HepG2 (cell line): ENCODE data around the gene NFKB1. TPM values are rescaled to one million over a fixed set of nuclear protein-coding genes. Genes with fewer than 3 reads are reported as not detected.

Experiments used
- ATF3 ChIP-seq: sonication (generic); formaldehyde crosslinking; IDR thresholded peaks from 2 replicates; pipeline ENCODE4 v1.4.0; 2020; ENCODE audit warnings: missing genetic modification reagents
- ATF7-NPFF ChIP-seq: sonication (generic); formaldehyde crosslinking; IDR thresholded peaks from 2 replicates; pipeline ENCODE4 v1.8.1; 2023; ENCODE audit warnings: mild to moderate bottlenecking, low read depth, missing genetic modification reagents, moderate library complexity
- CBX5 ChIP-seq: sonication (generic); formaldehyde crosslinking; IDR thresholded peaks from 2 replicates; pipeline ENCODE4 v1.4.0; 2020; ENCODE audit warnings: missing genetic modification reagents, borderline replicate concordance
- ERF ChIP-seq: IDR thresholded peaks from 2 replicates; pipeline ENCODE4 v1.6.1; 2018; ENCODE audit warnings: missing biosample characterization, missing genetic modification reagents
- FOXO4 ChIP-seq: sonication (generic); formaldehyde crosslinking; conservative IDR thresholded peaks from 2 replicates; pipeline ENCODE4 v1.8.1; 2023; ENCODE audit warnings: missing genetic modification reagents
- MED1 ChIP-seq: sonication (generic); formaldehyde crosslinking; IDR thresholded peaks from 2 replicates; pipeline ENCODE4 v1.4.0; 2020; ENCODE audit warnings: missing genetic modification reagents
- MYNN ChIP-seq: sonication (generic); formaldehyde crosslinking; IDR thresholded peaks from 2 replicates; pipeline ENCODE4 v1.4.0; 2020; ENCODE audit warnings: mild to moderate bottlenecking, low read depth, missing genetic modification reagents
- POLR2A ChIP-seq, 2 experiments: IDR thresholded peaks; 2 replicates each; pipeline ENCODE4 v1.6.1; 2011; ENCODE audit warnings: low read depth in 2 of 2, low read length in 2 of 2, mild to moderate bottlenecking in 1 of 2, moderate library complexity in 1 of 2; ENCODE audit not compliant: insufficient read depth in 1 of 2
- ZBTB49 ChIP-seq: sonication (generic); formaldehyde crosslinking; IDR thresholded peaks from 2 replicates; pipeline ENCODE4 v1.4.0; 2020; ENCODE audit warnings: missing genetic modification reagents, borderline replicate concordance
- ZNF124 ChIP-seq: sonication (generic); formaldehyde crosslinking; IDR thresholded peaks from 2 replicates; pipeline ENCODE4 v1.4.0; 2020; ENCODE audit warnings: missing genetic modification reagents
- ZNF335 ChIP-seq: sonication (generic); formaldehyde crosslinking; IDR thresholded peaks from 2 replicates; pipeline ENCODE4 v1.4.0; 2020; ENCODE audit warnings: missing genetic modification reagents
- ZNF430 ChIP-seq: sonication (generic); formaldehyde crosslinking; IDR thresholded peaks from 2 replicates; pipeline ENCODE4 v1.9.0; 2021; ENCODE audit warnings: mild to moderate bottlenecking, missing genetic modification reagents
- ZNF556 ChIP-seq: sonication (generic); formaldehyde crosslinking; IDR thresholded peaks from 2 replicates; pipeline ENCODE4 v1.4.0; 2020; ENCODE audit warnings: mild to moderate bottlenecking, missing genetic modification reagents, borderline replicate concordance
- ZNF616 ChIP-seq: sonication (generic); formaldehyde crosslinking; IDR thresholded peaks from 2 replicates; pipeline ENCODE4 v1.5.0; 2020; ENCODE audit warnings: low read depth, mild to moderate bottlenecking, missing genetic modification reagents
- ZNF713 ChIP-seq: sonication (generic); formaldehyde crosslinking; IDR thresholded peaks from 2 replicates; pipeline ENCODE4 v1.4.0; 2020; ENCODE audit warnings: mild to moderate bottlenecking, missing genetic modification reagents
- ZSCAN9 ChIP-seq: IDR thresholded peaks from 2 replicates; pipeline ENCODE4 v1.6.1; 2016; ENCODE audit warnings: borderline replicate concordance
- polyA plus RNA-seq, 8 experiments: library from polyadenylated mRNA; depleted of rRNA in 3 of 8; stranded (reverse) in 7 of 8; unstranded in 1 of 8; fragments of >200 nt; fragmentation: Illumina TruSeq in 4 of 8; extraction: Trizol in 4 of 8; gene quantifications; 2 replicates each; pipeline versions ENCODE4 v1.2.1 to v1.2.3, GENCODE V29; 2011 to 2016; ENCODE audit warnings: low read depth in 4 of 8, missing spikeins in 1 of 8, mixed read lengths in 1 of 8; ENCODE audit not compliant: insufficient read depth in 1 of 8
- total RNA-seq, 5 experiments: library from RNA; depleted of rRNA; stranded (reverse); fragments of >200 nt; fragmentation: Illumina TruSeq; extraction: Trizol; gene quantifications; 2 replicates each; pipeline ENCODE4 v1.2.3, GENCODE V29; 2016; ENCODE audit warnings: low read depth in 1 of 5
- TF ChIP-seq, protein P1 (sequence below): sonication (generic); formaldehyde crosslinking; IDR thresholded peaks from 2 replicates; pipeline ENCODE4 v1.4.0; 2020; ENCODE audit warnings: missing genetic modification reagents, borderline replicate concordance
- TF ChIP-seq, protein P2 (sequence below): sonication (generic); formaldehyde crosslinking; IDR thresholded peaks from 2 replicates; pipeline ENCODE4 v1.4.0; 2020; ENCODE audit warnings: missing genetic modification reagents, borderline replicate concordance
- TF ChIP-seq, protein P3 (sequence below): sonication (generic); formaldehyde crosslinking; IDR thresholded peaks from 2 replicates; pipeline ENCODE4 v1.4.0; 2020; ENCODE audit warnings: missing genetic modification reagents

Gene NFKB1
- total and polyA plus RNA-seq, 2 of the 13 experiments (the other 11 are each of a cell fraction or from before 2014, with no cell fraction given) = 15.4 to 31.6 TPM

GRCh38 chr4:102620697-102621497, 119.7 kb downstream of the NFKB1 start (continued):
- TF ChIP-seq ZBTB49 (CRISPR knock-in tag) (no peak), ZNF556 (CRISPR knock-in tag) (peak; percentile 35; the same call in 1 of the 2 replicates), ZNF335 (peak; percentile 55; the same call in 1 of the 2 replicates), ERF (CRISPR knock-in tag) (peak; percentile 70; the same call in 1 of the 2 replicates), ATF7-NPFF (no peak), POLR2A (IDR thresholded peaks at IDR 0.05; ENCODE audit: insufficient read depth in 1 of 2, low read depth in 2 of 2, low read length in 2 of 2) (peak; percentile 42 to 79; a peak in 3 of 4 replicates), FOXO4 (CRISPR knock-in tag) (no peak), ZNF124 (CRISPR knock-in tag) (peak; percentile 68; the same call in 1 of the 2 replicates), ZNF713 (no peak), ZNF430 (CRISPR knock-in tag) (0 out of 2 replicates have a peak, but pooled peaks have one; percentile 25), ATF3 (peak; percentile 86), CBX5 (CRISPR knock-in tag) (no peak), ZNF616 (CRISPR knock-in tag) (no peak), MYNN (CRISPR knock-in tag) (no peak), ZSCAN9 (CRISPR knock-in tag) (peak; percentile 23; the same call in 1 of the 2 replicates), MED1 (CRISPR knock-in tag) (peak; percentile 47)
- TF ChIP-seq, protein P1, sequence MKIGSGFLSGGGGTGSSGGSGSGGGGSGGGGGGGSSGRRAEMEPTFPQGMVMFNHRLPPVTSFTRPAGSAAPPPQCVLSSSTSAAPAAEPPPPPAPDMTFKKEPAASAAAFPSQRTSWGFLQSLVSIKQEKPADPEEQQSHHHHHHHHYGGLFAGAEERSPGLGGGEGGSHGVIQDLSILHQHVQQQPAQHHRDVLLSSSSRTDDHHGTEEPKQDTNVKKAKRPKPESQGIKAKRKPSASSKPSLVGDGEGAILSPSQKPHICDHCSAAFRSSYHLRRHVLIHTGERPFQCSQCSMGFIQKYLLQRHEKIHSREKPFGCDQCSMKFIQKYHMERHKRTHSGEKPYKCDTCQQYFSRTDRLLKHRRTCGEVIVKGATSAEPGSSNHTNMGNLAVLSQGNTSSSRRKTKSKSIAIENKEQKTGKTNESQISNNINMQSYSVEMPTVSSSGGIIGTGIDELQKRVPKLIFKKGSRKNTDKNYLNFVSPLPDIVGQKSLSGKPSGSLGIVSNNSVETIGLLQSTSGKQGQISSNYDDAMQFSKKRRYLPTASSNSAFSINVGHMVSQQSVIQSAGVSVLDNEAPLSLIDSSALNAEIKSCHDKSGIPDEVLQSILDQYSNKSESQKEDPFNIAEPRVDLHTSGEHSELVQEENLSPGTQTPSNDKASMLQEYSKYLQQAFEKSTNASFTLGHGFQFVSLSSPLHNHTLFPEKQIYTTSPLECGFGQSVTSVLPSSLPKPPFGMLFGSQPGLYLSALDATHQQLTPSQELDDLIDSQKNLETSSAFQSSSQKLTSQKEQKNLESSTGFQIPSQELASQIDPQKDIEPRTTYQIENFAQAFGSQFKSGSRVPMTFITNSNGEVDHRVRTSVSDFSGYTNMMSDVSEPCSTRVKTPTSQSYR (CRISPR knock-in tag) = peak; percentile 69; the same call in 1 of the 2 replicates
- TF ChIP-seq, protein P2, sequence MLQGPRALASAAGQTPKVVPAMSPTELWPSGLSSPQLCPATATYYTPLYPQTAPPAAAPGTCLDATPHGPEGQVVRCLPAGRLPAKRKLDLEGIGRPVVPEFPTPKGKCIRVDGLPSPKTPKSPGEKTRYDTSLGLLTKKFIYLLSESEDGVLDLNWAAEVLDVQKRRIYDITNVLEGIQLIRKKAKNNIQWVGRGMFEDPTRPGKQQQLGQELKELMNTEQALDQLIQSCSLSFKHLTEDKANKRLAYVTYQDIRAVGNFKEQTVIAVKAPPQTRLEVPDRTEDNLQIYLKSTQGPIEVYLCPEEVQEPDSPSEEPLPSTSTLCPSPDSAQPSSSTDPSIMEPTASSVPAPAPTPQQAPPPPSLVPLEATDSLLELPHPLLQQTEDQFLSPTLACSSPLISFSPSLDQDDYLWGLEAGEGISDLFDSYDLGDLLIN (CRISPR knock-in tag) = no peak
- TF ChIP-seq, protein P3, sequence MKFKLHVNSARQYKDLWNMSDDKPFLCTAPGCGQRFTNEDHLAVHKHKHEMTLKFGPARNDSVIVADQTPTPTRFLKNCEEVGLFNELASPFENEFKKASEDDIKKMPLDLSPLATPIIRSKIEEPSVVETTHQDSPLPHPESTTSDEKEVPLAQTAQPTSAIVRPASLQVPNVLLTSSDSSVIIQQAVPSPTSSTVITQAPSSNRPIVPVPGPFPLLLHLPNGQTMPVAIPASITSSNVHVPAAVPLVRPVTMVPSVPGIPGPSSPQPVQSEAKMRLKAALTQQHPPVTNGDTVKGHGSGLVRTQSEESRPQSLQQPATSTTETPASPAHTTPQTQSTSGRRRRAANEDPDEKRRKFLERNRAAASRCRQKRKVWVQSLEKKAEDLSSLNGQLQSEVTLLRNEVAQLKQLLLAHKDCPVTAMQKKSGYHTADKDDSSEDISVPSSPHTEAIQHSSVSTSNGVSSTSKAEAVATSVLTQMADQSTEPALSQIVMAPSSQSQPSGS (CRISPR knock-in tag) = peak; percentile 88
